Measurements from ENCODE around the gene GARRE1. TPM values are rescaled to one million over a fixed set of nuclear protein-coding genes. Genes with fewer than 3 reads are reported as not detected.
"Not testable (repeated sequence)": the region's sequence is repeated elsewhere in the genome, so short reads cannot be mapped to it uniquely, and the experiment has no call there.

GARRE1 gene
- total and polyA plus RNA-seq, 4 donors: 4.0 to 13.7 (median 9.0) TPM

DNA sequence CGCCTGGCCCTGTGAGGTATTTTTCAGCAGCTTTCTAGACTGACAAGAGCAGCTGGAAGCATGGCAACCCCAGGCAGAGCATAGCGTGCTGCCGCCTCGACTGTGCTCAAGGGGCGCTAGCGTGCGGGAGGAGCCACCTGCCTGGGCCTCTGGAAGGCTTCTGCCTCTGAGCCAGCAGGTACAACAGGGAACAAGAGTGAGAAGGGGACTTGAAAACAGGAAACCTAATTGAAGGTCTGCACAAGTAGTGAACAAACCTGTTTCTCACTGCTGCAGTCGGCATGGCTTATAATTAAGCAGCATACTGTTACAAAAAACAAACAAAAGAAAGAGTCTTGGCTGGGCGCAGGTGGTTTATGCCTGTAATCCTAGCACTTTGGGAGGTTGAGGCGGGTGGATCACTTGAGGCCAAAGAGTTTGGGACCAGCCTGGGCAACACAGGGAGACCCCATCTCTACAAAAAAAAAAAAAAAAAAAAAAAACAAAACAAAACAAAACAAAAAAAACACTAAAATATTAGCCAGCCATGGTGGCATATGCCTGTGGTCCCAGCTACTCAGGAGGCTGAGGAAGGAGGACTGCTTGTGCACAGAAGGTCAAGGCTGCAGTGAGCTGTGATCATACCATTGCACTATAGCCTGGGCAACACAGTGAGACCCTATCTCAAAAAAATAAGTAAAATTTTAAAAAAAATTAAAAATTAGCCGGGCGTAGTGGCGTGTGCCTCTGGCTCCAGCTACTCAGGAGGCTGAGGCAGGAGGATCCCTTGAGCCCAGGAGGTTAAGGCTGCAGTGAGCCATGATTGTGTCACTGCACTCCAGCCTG is 12.6 kb upstream of the GARRE1 start:
- Histone ChIP-seq H3K9ac (ENCODE audit: low read depth in 1 of 2, low read length in 2 of 2) (no peak overlapping the region), H3K4me3 (ENCODE audit: low read depth in 1 of 3, low read length in 3 of 3) (no peak overlapping the region), H3K27ac (ENCODE audit: low read depth in 1 of 2, low read length in 2 of 2) (no peak overlapping the region), H3K27me3 (ENCODE audit: control insufficient read depth in 4 of 4, insufficient read depth in 4 of 4, low read length in 3 of 4) (no peaks in the 10 kb centered on the region), H3K9me3 (ENCODE audit: control insufficient read depth in 4 of 4, low read length in 3 of 4) (no peaks in the 10 kb centered on the region), H3K36me3 (ENCODE audit: control insufficient read depth in 4 of 4, insufficient read depth in 3 of 4, low read depth in 1 of 4, low read length in 3 of 4) (no peaks in the 10 kb centered on the region), H3K4me1 (ENCODE audit: control insufficient read depth in 4 of 4, insufficient read depth in 4 of 4, low read length in 3 of 4) (no peaks in the 10 kb centered on the region)
- TF ChIP-seq RAD21 (IDR thresholded peaks at IDR 0.05) (peak in 1 of 2 donors; percentile 23), FOXA2 (IDR thresholded peaks at IDR 0.05) (no peak), GABPA (IDR thresholded peaks at IDR 0.05 in 1 of 2, conservative IDR thresholded peaks at IDR 0.05 in 1 of 2) (no peak)
- TF ChIP-seq, protein P1, sequence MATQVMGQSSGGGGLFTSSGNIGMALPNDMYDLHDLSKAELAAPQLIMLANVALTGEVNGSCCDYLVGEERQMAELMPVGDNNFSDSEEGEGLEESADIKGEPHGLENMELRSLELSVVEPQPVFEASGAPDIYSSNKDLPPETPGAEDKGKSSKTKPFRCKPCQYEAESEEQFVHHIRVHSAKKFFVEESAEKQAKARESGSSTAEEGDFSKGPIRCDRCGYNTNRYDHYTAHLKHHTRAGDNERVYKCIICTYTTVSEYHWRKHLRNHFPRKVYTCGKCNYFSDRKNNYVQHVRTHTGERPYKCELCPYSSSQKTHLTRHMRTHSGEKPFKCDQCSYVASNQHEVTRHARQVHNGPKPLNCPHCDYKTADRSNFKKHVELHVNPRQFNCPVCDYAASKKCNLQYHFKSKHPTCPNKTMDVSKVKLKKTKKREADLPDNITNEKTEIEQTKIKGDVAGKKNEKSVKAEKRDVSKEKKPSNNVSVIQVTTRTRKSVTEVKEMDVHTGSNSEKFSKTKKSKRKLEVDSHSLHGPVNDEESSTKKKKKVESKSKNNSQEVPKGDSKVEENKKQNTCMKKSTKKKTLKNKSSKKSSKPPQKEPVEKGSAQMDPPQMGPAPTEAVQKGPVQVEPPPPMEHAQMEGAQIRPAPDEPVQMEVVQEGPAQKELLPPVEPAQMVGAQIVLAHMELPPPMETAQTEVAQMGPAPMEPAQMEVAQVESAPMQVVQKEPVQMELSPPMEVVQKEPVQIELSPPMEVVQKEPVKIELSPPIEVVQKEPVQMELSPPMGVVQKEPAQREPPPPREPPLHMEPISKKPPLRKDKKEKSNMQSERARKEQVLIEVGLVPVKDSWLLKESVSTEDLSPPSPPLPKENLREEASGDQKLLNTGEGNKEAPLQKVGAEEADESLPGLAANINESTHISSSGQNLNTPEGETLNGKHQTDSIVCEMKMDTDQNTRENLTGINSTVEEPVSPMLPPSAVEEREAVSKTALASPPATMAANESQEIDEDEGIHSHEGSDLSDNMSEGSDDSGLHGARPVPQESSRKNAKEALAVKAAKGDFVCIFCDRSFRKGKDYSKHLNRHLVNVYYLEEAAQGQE (IDR thresholded peaks at IDR 0.05): no peak
- TF ChIP-seq, protein P2, sequence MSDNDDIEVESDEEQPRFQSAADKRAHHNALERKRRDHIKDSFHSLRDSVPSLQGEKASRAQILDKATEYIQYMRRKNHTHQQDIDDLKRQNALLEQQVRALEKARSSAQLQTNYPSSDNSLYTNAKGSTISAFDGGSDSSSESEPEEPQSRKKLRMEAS (IDR thresholded peaks at IDR 0.05): no peak
- WGBS: 85% methylated on average over 13 of the region's 13 CpGs
- no peak for DNase-seq (ENCODE audit: low spot score)

DNA sequence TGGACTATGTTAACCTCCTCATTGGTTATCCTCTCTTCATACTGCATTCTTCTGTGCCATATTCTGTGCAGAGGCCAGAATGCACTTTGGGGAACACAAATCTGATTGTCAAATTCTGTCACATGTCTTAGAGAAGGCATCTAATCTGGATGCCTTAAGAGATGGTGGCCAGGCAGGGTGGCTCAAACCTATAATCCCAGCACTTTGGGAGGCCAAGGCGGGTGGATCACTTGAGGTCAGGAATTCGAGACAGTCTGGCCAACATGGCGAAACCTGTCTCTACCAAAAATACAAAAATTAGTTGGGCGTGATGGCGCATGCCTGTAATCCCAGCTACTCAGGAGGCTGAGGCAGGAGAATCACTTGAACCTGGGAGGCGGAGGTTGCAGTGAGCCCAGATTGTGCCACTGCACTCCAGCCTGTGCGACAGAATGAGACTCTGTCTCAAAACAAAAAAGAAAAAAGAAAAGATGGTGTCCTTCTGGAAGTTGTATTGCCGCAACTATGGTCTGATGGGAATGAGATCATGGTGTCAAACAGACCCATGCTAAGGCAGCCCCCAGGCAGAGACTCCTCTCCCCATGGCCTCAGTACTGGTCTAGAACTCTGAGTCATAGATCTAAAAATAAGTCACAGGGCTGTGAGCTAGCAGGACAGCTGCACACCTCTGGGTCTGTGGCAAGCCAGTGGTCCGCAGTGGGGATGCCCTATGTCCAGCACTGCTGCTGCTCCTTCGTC is 11.0 kb upstream of the GARRE1 start:
- 95% methylated on average over 10 of the region's 10 CpGs for WGBS
- not testable (repeated sequence) for H3K27me3 ChIP-seq (ENCODE audit: control insufficient read depth in 4 of 4, insufficient read depth in 4 of 4, low read length in 3 of 4); H3K36me3 ChIP-seq (ENCODE audit: control insufficient read depth in 4 of 4, insufficient read depth in 3 of 4, low read depth in 1 of 4, low read length in 3 of 4); H3K4me1 ChIP-seq (ENCODE audit: control insufficient read depth in 4 of 4, insufficient read depth in 4 of 4, low read length in 3 of 4); H3K4me3 ChIP-seq (ENCODE audit: low read depth in 1 of 3, low read length in 3 of 3); H3K9me3 ChIP-seq (ENCODE audit: control insufficient read depth in 4 of 4, low read length in 3 of 4); DNase-seq (ENCODE audit: low spot score); H3K9ac ChIP-seq (ENCODE audit: low read depth in 1 of 2, low read length in 2 of 2); H3K27ac ChIP-seq (ENCODE audit: low read depth in 1 of 2, low read length in 2 of 2)

DNA sequence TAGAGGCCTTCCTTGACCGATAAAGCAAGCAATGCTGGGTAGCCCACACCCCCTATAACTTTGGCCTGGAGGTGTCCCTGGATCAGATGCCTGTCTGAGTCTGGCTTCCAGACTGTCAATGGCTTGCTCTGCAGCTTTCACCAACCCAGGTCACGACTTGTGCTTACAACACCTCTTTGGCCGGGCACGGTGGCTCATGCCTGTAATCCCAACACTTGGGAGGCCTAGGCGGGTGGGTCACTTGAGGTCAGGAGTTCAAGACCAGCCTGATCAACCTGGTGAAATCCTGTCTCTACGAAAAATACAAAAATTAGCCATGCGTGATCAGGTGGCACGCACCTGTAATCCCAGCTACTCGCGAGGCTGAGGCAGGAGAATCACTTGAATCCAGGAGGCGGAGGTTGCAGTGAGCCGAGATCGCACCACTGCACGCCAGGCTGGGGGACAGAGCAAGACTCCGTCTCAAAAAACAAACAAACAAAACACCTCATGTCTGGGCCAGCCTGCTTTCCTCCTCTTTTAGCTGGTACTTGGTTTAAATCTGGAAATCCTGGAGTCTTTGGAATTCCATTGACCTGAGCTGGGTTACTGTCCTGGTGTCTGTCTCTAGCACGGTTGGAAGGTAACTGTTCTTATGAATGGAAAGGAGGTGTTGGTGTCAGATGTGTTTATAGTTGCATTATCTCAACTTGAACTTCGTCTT is 10.3 kb upstream of the GARRE1 start:
- 90% methylated on average over 17 of the region's 17 CpGs for WGBS
- Histone ChIP-seq H3K9me3 (ENCODE audit: control insufficient read depth in 4 of 4, low read length in 3 of 4) (no peaks in the 10 kb centered on the region), H3K36me3 (ENCODE audit: control insufficient read depth in 4 of 4, insufficient read depth in 3 of 4, low read depth in 1 of 4, low read length in 3 of 4) (no peaks in the 10 kb centered on the region), H3K9ac (ENCODE audit: low read depth in 1 of 2, low read length in 2 of 2) (no peak overlapping the region), H3K27me3 (ENCODE audit: control insufficient read depth in 4 of 4, insufficient read depth in 4 of 4, low read length in 3 of 4) (no peaks in the 10 kb centered on the region), H3K27ac (ENCODE audit: low read depth in 1 of 2, low read length in 2 of 2) (no peak overlapping the region), H3K4me3 (ENCODE audit: low read depth in 1 of 3, low read length in 3 of 3) (no peak overlapping the region), H3K4me1 (ENCODE audit: control insufficient read depth in 4 of 4, insufficient read depth in 4 of 4, low read length in 3 of 4) (no peaks in the 10 kb centered on the region)
- no peak for TF ChIP-seq FOXA2 (IDR thresholded peaks at IDR 0.05)
- TF ChIP-seq, protein P1 (IDR thresholded peaks at IDR 0.05): no peak
- TF ChIP-seq RXRA (IDR thresholded peaks at IDR 0.05): no peak
- no peak for TF ChIP-seq HNF4A (conservative IDR thresholded peaks at IDR 0.05)
- TF ChIP-seq JUND (IDR thresholded peaks at IDR 0.05): no peak
- no peak for DNase-seq (ENCODE audit: low spot score)
